Inflammatory macrophage (primary cell): ENCODE measurements around the gene DNAH14.
"Not testable (repeated sequence)": the region's sequence is repeated elsewhere in the genome, so short reads cannot be mapped to it uniquely, and the experiment has no call there.

Experiments
- DNase-seq, 2 donors: peaks; one replicate each; pipeline ENCODE4 v3.0.0-alpha.2; 2020 to 2022
- total RNA-seq, 18 experiments: gene quantifications; one replicate each; lab custom pipeline; 2026; ENCODE audit warnings: mixed read lengths in 6 of 18, inconsistent platforms in 2 of 18; lab: John Stamatoyannopoulos, UW

DNAH14 gene
- total RNA-seq = 0.87 to 8.0 (median 2.9) reads per million in 18 experiments

DNA sequence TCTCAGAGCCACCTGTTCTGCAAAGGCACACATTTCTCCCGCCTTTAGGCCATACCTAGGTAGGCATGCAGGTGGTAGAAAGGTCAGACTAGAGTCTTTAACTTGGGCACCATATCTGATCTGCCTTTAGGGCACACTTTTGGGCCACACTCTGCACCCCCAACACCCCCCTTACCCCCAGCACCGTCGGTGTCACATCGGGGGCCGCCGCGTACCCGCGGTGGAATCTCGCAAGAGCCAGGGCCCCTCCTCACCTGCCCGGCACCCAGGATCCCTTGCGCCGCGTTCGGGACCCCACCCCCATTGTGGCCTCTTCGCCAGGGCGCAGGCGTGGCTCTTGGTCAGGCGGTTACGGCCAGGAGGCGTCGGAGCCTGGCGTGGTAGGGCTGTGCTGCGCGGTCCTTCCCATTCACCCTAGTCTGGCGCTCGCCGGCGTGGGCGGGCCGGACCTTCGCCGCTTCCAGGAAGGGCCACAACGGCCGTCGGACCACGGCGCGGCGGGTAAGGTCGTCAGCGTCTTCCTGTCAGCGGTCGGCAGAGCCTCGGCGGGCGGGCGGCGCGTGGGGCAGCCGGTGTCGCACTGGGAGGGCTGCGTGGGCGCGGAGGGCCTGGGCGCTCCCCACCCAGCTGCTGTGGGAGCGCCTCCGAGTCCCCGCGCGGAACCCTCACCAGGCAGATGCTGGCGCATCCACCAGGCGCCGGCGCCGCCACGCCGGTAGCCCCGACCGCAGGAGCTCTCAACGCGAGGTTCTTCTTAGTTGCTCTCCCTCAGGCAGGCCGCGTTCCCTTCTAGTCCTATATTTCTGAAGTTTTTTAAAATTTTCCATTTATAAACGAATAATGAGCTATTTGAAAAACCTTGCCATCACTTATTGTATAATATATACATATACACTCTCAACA is at the start of gene DNAH14:
Gene DNAH14 (plus strand): TSS at position 341 of the 903 bp plus-strand sequence. CDS start 23,028 bp downstream, outside the sequence.
- DNase-seq = peak; percentile 71 to 86

DNA sequence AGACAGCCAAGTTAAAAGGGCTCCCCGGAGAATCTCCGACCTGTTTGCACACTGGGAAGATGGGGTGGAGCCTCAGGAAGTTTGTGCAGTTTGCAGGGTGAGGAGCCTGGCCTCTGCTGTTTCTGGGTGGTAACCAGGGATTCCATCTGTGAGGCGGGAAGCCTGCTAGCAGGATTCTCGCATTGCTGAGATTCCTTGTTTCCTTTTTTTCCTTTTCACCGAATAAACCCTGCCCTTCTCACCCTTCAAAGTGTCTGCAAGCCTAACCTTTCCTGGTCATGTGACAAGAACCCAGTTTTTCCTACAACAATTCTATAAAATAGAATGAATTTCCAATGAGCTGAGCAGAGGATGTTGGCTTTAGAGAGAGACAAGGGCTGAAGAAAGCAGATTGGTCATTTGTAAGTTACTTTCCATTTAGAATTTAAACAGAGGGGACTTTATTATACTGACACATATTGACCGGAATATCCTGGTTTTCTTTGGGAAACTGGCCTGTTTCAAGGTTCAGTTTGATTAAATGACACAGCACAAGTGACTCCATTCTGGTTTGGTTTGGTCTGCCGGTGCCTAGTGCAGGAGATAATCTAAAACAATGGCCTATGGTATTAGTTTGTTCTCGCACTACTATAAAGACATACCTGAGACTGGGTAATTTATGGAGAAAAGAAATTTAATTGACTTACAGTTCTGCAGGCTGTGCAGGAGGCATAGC is 48.7 kb upstream of the DNAH14 start:
- DNase-seq = no peak

DNA sequence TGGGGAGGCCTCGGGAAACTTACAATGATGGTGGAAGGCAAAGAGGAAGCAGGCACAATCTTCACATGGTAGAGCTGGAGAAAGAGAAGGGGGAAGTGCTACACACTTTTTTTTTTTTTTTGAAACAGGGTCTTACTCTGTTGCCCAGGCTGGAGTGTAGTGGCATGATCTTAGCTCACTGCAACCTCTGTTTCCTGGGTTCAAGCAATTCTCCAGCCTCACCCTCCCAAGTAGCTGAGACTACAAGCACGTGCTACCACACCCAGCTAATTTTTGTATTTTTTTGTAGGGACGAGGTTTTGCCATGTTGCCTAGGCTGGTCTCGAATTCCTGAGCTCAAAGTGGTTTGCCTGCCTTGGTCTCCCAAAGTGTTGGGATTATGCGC is 48.2 kb upstream of the DNAH14 start:
- DNase-seq = peak in 1 of 2 donors; percentile 23

- DNase-seq = no peak
Measured at GRCh38 chr1:224881762-224882211, 47.7 kb upstream of the DNAH14 start.

GRCh38 chr1:224882264-224882663 is 47.2 kb upstream of the DNAH14 start:
- no peak for DNase-seq

DNA sequence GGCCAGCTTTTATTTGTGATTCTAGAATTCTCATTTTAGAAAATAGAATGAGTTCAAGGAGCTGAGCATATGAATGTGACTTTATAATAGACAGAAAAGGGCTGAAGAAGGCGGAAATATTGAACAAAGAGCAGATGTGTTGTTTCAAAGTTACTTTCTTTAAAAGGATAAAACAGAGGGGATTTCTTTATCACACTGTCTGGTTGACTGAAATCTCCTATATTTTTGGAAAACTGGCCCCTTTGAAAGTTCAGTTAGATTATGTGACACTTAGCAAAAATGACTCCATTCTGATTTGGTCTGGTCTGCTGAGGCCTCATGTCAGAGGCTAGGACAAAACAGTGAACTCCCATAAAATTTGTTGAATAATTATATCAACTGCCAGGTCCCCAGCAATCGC is 46.4 kb upstream of the DNAH14 start:
- no peak for DNase-seq

- no peak for DNase-seq
Measured at GRCh38 chr1:224884361-224884801, 45.1 kb upstream of the DNAH14 start.

- not testable (repeated sequence) for DNase-seq
Measured at GRCh38 chr1:224885376-224885775, 44.1 kb upstream of the DNAH14 start.

GRCh38 chr1:224894915-224895314 is 34.6 kb upstream of the DNAH14 start:
- peak in 1 of 2 donors; percentile 0 for DNase-seq

GRCh38 chr1:224896130-224896781 is 33.2 kb upstream of the DNAH14 start:
- DNase-seq = no peak

DNA sequence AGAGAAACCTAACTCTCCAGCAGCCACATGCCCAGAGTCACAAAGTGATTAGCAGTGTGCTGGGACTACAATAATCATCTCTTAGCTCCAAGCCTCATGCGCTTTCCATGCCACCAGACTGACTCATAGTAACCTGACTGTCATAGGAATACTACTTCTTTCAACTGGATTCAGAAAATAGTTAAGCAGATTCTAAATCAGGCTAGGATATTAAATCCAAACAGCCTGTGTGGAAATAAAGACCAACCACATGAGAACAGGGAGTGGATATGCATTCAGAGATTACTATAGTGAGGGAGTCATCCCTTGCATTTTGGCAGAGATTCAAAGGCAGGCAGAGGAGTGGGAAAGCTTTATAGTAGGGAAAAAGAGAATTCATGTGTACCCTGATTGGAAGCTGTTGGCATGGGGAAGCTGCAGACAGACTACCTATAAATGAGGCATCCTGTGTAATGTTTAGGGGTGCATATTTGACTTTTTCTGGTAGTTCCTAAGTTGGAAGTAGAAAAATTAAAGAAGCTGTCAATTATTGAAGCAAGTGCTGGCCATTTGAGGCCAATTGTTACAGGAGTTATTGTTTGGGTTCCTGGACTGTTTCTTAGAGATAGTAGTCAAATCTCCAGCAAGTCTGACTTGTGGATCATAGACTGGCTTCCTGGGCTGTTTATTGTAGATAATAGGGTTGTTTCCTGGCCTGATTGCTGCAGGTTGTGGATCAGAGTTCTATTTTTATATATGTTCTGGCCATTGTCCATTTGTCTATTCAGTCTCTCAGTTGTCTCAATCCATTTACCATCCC is 31.7 kb upstream of the DNAH14 start:
- no peak for DNase-seq

GRCh38 chr1:224898937-224899336 is 30.5 kb upstream of the DNAH14 start:
- no peak for DNase-seq

GRCh38 chr1:224900062-224900630 is 29.3 kb upstream of the DNAH14 start:
- DNase-seq = no peak

DNA sequence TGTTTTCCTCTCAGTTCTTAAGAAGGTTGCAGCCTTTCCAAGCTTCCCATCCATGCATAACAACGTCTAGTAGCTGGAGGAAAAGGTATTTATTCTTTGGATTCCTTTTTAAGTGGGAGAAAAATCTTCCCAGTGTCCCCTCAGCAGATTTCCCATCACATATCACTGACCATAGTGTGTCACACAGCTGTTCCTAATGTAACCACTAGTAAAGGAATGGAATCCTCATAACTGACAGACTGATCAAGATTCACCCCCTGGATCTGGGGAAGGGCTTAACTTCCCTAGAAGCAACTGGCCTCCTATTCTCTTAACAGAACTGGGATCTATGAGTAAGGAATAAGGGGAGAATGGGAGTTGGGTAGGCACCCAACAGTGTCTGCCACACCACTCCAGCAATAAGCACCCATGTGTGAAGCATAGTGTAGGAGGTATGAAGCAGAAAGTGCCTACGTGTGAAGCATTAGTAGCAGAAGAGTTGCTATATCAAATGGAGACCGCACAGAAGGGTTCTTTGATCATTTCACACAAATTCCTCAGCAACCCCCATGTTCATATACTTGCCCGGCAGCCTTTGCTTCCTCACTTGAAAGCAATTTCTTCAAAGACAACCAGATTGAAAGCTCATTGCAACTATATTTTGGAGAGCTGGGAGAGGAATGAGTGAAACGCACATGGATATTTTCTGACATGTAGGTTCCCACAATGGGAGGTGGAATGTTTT is 28.2 kb upstream of the DNAH14 start:
- no peak for DNase-seq

DNA sequence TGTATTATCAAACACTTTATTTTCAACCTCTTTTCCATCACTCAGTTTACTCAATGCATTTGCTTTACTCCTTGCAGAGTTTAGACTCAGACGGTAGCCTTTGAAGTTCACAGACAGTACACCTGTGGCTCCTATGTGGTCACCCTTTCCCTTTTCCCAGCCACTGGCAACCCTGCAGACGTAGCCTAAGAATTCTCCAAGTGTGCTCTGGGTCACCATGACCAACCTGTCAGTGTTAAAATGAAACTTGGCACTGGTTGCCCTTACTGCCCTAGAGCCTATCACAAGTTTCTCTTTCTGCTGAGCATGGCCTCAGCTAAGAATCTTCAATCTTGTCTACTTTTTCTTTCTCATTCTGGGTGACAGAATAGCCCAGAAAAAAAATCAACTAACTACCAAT is 25.5 kb upstream of the DNAH14 start:
- no peak for DNase-seq

- DNase-seq = no peak
Measured at GRCh38 chr1:224906340-224906739, 23.1 kb upstream of the DNAH14 start.

GRCh38 chr1:224911217-224911616 is 18.3 kb upstream of the DNAH14 start:
- DNase-seq = no peak

GRCh38 chr1:224914292-224914900 is 15.1 kb upstream of the DNAH14 start:
- DNase-seq = no peak

DNA sequence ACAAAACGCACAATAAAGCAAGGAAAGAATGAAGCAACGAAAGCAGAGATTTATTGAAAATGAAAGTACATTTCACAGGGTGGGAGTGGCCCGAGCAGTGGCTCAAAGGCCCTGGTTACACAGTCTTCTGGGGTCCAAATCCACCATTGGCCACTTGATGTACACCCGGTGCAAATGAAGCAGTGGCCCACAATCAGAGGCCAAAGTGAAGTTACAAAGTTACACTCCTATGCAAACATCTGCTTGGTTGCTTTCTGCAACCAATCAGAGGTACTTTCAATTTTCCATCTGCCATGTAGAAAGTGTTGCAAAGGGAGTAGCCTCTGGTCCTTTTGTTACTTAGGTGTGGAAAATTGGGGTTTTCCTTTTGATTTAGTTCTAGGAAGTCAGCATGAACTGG is 10.0 kb upstream of the DNAH14 start:
- no peak for DNase-seq

GRCh38 chr1:224920930-224921329 is 8.5 kb upstream of the DNAH14 start:
- no peak for DNase-seq

DNA sequence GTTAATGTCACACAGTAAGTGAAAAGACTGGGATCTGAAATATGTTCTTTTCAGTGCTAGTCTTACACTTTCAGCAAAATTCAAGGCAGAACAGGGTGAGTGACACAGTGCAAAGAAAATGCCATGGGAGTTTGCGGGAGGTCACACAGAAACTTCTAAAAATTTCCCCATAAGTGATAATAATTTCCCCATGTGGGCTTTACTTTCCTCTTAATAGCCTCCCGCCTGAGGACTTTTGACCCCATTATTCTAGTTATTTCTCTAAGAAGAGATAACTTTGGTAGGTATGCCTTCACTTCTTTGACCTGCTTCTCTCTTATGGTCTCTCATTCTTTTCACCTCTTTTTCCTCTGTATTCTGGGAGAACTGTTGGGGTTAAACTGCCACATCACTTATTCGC is 8.1 kb upstream of the DNAH14 start:
- DNase-seq = no peak
